ENCODE measurements around the gene NDUFB7.
"Not testable (repeated sequence)": the region's sequence is repeated elsewhere in the genome, so short reads cannot be mapped to it uniquely, and the experiment has no call there.

NDUFB7 gene

GRCh38 chr19:14552006-14552360, 19.9 kb downstream of the NDUFB7 start:
- not testable (repeated sequence) for DNase-seq

GRCh38 chr19:14551134-14552005, 20.5 kb downstream of the NDUFB7 start:
- not testable (repeated sequence) for DNase-seq

- DNase-seq: peak; percentile 51
Measured at GRCh38 chr19:14550201-14550754, 21.6 kb downstream of the NDUFB7 start.

- DNase-seq: no peak
Measured at GRCh38 chr19:14545716-14546082, 26.2 kb downstream of the NDUFB7 start.

GRCh38 chr19:14544977-14545715, 26.7 kb downstream of the NDUFB7 start:
- peak; percentile 92 for DNase-seq

- DNase-seq: no peak
Measured at GRCh38 chr19:14544047-14544446, 27.8 kb downstream of the NDUFB7 start.

- DNase-seq: no peak
Measured at GRCh38 chr19:14542711-14543328, 29.0 kb downstream of the NDUFB7 start.

GRCh38 chr19:14541979-14542378, 29.9 kb downstream of the NDUFB7 start:
- not testable (repeated sequence) for DNase-seq

- no peak for DNase-seq
Measured at GRCh38 chr19:14540741-14541525, 30.9 kb downstream of the NDUFB7 start.

- no peak for DNase-seq
Measured at GRCh38 chr19:14536926-14537692, 34.8 kb downstream of the NDUFB7 start.

GRCh38 chr19:14533450-14533849, 38.4 kb downstream of the NDUFB7 start:
- no peak for DNase-seq

GRCh38 chr19:14530506-14530905, 41.4 kb downstream of the NDUFB7 start:
- DNase-seq: no peak

- no peak for DNase-seq
Measured at GRCh38 chr19:14530005-14530348, 41.9 kb downstream of the NDUFB7 start.

- peak; percentile 99 for DNase-seq
Measured at GRCh38 chr19:14529254-14530004, 42.4 kb downstream of the NDUFB7 start, which contains the start of gene TECR. Gene TECR, plus strand, starts transcription at chr19:14529594. Its CDS starts 103 bp downstream, at chr19:14529697.

GRCh38 chr19:14528419-14529253, 43.2 kb downstream of the NDUFB7 start:
- no peak for DNase-seq

- no peak for DNase-seq
Measured at GRCh38 chr19:14526423-14526822, 45.4 kb downstream of the NDUFB7 start.

- DNase-seq: no peak
Measured at GRCh38 chr19:14525729-14526128, 46.1 kb downstream of the NDUFB7 start.

- DNase-seq: no peak
Measured at GRCh38 chr19:14520543-14520942, 51.3 kb downstream of the NDUFB7 start.

GRCh38 chr19:14519860-14520407, 51.9 kb downstream of the NDUFB7 start:
- DNase-seq: no peak

All from NCI-H1092 treated with DMSO at 0.1 percent for 48 hours (cell line).